ENCODE measurements around the gene CDKAL1. TPM values are rescaled to one million over a fixed set of nuclear protein-coding genes. Genes with fewer than 3 reads are reported as not detected.

The CDKAL1 gene
- total and polyA plus RNA-seq, 10 of the 15 experiments (the other 5 are each of a cell fraction or from before 2014, with no cell fraction given): 10.7 to 26.9 (median 17.3) TPM

GRCh38 chr6:21263531-21264287 lies 729.5 kb downstream of the CDKAL1 start (continued):
- TF ChIP-seq E2F4 (IDR thresholded peaks at IDR 0.05; ENCODE audit: low read depth, low read length): no peak
- TF ChIP-seq ZNF622 (IDR thresholded peaks at IDR 0.05): no peak
- no peak for TF ChIP-seq CBX3 (IDR thresholded peaks at IDR 0.05; ENCODE audit: borderline replicate concordance, low read depth)
- TF ChIP-seq YBX1 (IDR thresholded peaks at IDR 0.05): no peak
- TF ChIP-seq HDGF (IDR thresholded peaks at IDR 0.05): peak; percentile 88
- TF ChIP-seq BCL11A (IDR thresholded peaks at IDR 0.05; ENCODE audit: low read depth, low read length): peak; percentile 86
- TF ChIP-seq MYB (IDR thresholded peaks at IDR 0.05; ENCODE audit: borderline replicate concordance, low read depth, low read length): no peak
- TF ChIP-seq YY1 (IDR thresholded peaks at IDR 0.05; ENCODE audit: low read depth, low read length): 0 out of 2 replicates have a peak, but pooled peaks have one; percentile 10
- TF ChIP-seq CBFB (IDR thresholded peaks at IDR 0.05; ENCODE audit: low read depth): peak; percentile 76
- 0 out of 2 replicates have a peak, but pooled peaks have one; percentile 20 for TF ChIP-seq MTA3 (IDR thresholded peaks at IDR 0.05; ENCODE audit: borderline replicate concordance, low read length)
- TF ChIP-seq, protein P1, sequence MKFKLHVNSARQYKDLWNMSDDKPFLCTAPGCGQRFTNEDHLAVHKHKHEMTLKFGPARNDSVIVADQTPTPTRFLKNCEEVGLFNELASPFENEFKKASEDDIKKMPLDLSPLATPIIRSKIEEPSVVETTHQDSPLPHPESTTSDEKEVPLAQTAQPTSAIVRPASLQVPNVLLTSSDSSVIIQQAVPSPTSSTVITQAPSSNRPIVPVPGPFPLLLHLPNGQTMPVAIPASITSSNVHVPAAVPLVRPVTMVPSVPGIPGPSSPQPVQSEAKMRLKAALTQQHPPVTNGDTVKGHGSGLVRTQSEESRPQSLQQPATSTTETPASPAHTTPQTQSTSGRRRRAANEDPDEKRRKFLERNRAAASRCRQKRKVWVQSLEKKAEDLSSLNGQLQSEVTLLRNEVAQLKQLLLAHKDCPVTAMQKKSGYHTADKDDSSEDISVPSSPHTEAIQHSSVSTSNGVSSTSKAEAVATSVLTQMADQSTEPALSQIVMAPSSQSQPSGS (IDR thresholded peaks at IDR 0.05; ENCODE audit: low read length): peak; percentile 90
- TF ChIP-seq GATAD2B (conservative IDR thresholded peaks at IDR 0.05; ENCODE audit: low read depth): peak; percentile 53
- TF ChIP-seq NFIC (IDR thresholded peaks at IDR 0.05; ENCODE audit: low read depth, low read length): peak; percentile 77; the same call in 1 of the 2 replicates
- TF ChIP-seq CHD1 (IDR thresholded peaks at IDR 0.05; ENCODE audit: low read depth, low read length): no peak
- no peak for TF ChIP-seq USF2 (IDR thresholded peaks at IDR 0.05; ENCODE audit: borderline replicate concordance, low read depth, low read length)
- TF ChIP-seq, protein P2, sequence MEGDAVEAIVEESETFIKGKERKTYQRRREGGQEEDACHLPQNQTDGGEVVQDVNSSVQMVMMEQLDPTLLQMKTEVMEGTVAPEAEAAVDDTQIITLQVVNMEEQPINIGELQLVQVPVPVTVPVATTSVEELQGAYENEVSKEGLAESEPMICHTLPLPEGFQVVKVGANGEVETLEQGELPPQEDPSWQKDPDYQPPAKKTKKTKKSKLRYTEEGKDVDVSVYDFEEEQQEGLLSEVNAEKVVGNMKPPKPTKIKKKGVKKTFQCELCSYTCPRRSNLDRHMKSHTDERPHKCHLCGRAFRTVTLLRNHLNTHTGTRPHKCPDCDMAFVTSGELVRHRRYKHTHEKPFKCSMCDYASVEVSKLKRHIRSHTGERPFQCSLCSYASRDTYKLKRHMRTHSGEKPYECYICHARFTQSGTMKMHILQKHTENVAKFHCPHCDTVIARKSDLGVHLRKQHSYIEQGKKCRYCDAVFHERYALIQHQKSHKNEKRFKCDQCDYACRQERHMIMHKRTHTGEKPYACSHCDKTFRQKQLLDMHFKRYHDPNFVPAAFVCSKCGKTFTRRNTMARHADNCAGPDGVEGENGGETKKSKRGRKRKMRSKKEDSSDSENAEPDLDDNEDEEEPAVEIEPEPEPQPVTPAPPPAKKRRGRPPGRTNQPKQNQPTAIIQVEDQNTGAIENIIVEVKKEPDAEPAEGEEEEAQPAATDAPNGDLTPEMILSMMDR (IDR thresholded peaks at IDR 0.05 in 2 of 3, conservative IDR thresholded peaks at IDR 0.05 in 1 of 3; ENCODE audit: control insufficient read depth in 2 of 3, extremely low read depth in 1 of 3, insufficient read depth in 1 of 3, low read depth in 3 of 3, low read length in 3 of 3): no peak
- no peak for TF ChIP-seq WRNIP1 (IDR thresholded peaks at IDR 0.05; ENCODE audit: borderline replicate concordance, low read depth, low read length)
- TF ChIP-seq POU2F2 (IDR thresholded peaks at IDR 0.05; ENCODE audit: borderline replicate concordance, low read depth, low read length): peak; percentile 64; the same call in 1 of the 3 replicates
- TF ChIP-seq EED (IDR thresholded peaks at IDR 0.05; ENCODE audit: low read depth): peak; percentile 95
- TF ChIP-seq ZNF384 (IDR thresholded peaks at IDR 0.05; ENCODE audit: borderline replicate concordance, low read depth, low read length): no peak
- TF ChIP-seq, protein P3, sequence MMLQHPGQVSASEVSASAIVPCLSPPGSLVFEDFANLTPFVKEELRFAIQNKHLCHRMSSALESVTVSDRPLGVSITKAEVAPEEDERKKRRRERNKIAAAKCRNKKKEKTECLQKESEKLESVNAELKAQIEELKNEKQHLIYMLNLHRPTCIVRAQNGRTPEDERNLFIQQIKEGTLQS (IDR thresholded peaks at IDR 0.05; ENCODE audit: borderline replicate concordance, extremely low read depth, low read depth, low read length): no peak
- no peak for TF ChIP-seq MYC (IDR thresholded peaks at IDR 0.05; ENCODE audit: insufficient read depth, insufficient read length, insufficient replicate concordance, low read length, severe bottlenecking)
- peak; percentile 94 for TF ChIP-seq IKZF1 (conservative IDR thresholded peaks at IDR 0.05)
- TF ChIP-seq EP300 (IDR thresholded peaks at IDR 0.05; ENCODE audit: borderline replicate concordance in 1 of 2, control insufficient read depth in 1 of 2, low read depth in 2 of 2, low read length in 2 of 2): peak; percentile 64 to 92; a peak in 3 of 4 replicates
- TF ChIP-seq ZBED1 (IDR thresholded peaks at IDR 0.05; ENCODE audit: borderline replicate concordance): peak; percentile 42; the same call in 1 of the 2 replicates
